Endothelial cell (in vitro differentiated cells): ENCODE results near the gene SLC9A3. TPM values are rescaled to one million over a fixed set of nuclear protein-coding genes. Genes with fewer than 3 reads are reported as not detected.
"Not testable (repeated sequence)": the region's sequence is repeated elsewhere in the genome, so short reads cannot be mapped to it uniquely, and the experiment has no call there.

Source experiments
- DNase-seq: peaks from one replicate; pipeline ENCODE4 v3.0.0; 2021; ENCODE audit warnings: low spot score
- H3K27ac Mint-ChIP-seq: one replicate; pipeline ENCODE4 v1.8.0; 2021; ENCODE audit warnings: mixed read lengths, inconsistent platforms; ENCODE audit not compliant: unreplicated experiment
- H3K27me3 Mint-ChIP-seq: one replicate; pipeline ENCODE4 v1.8.0; 2021; ENCODE audit warnings: mild to moderate bottlenecking, moderate library complexity, mixed read lengths, inconsistent platforms; ENCODE audit not compliant: unreplicated experiment
- H3K36me3 Mint-ChIP-seq: one replicate; pipeline ENCODE4 v1.8.0; 2021; ENCODE audit warnings: mild to moderate bottlenecking, low read depth, mixed read lengths, inconsistent platforms; ENCODE audit not compliant: unreplicated experiment
- H3K4me1 Mint-ChIP-seq: one replicate; pipeline ENCODE4 v1.8.0; 2021; ENCODE audit warnings: mild to moderate bottlenecking, mixed read lengths, inconsistent platforms; ENCODE audit not compliant: unreplicated experiment
- H3K4me3 Mint-ChIP-seq: one replicate; pipeline ENCODE4 v1.8.0; 2021; ENCODE audit warnings: mild to moderate bottlenecking, mixed read lengths, inconsistent platforms; ENCODE audit not compliant: unreplicated experiment
- H3K9me3 Mint-ChIP-seq: one replicate; pipeline ENCODE4 v1.8.0; 2021; ENCODE audit warnings: mixed read lengths, inconsistent platforms; ENCODE audit not compliant: unreplicated experiment
- CTCF ChIP-seq: fragments of 200-600 bp; sonication (generic); IDR thresholded peaks from one replicate; pipeline ENCODE4 v1.5.0; 2021; ENCODE audit warnings: antibody characterized with exemption; ENCODE audit not compliant: unreplicated experiment
- total RNA-seq: library from RNA; stranded (reverse); fragmentation: NEBNext Ultra II Directional; extraction: Animal tissue kit (Norgen Biotek cat#: 25700); gene quantifications from one replicate; pipeline ENCODE4 v1.2.1, GENCODE V29; 2021; ENCODE audit not compliant: unreplicated experiment

Gene SLC9A3
- total RNA-seq, 1 donor from 2014 or later = 1.1 TPM

- H3K4me1 Mint-ChIP-seq = no peaks in the 10 kb centered on the region
- H3K27me3 Mint-ChIP-seq = peaks cover 20% of the 10 kb centered on the region
- H3K9me3 Mint-ChIP-seq = no peaks in the 10 kb centered on the region
Measured at GRCh38 chr5:560792-561166, 36.5 kb upstream of the SLC9A3 start.

GRCh38 chr5:558871-559503 lies 34.7 kb upstream of the SLC9A3 start:
- H3K4me3 Mint-ChIP-seq = no peak overlapping the region
- H3K27ac Mint-ChIP-seq = no peak overlapping the region
- no peak for DNase-seq
- H3K9me3 Mint-ChIP-seq = no peaks in the 10 kb centered on the region
- no peaks in the 10 kb centered on the region for H3K4me1 Mint-ChIP-seq
- H3K27me3 Mint-ChIP-seq = peaks cover 20% of the 10 kb centered on the region
- no peak for TF ChIP-seq CTCF
- peaks cover 5% of the 10 kb centered on the region for H3K36me3 Mint-ChIP-seq

More at GRCh38 chr5:560792-561166, 36.5 kb upstream of the SLC9A3 start:
- no peak overlapping the region for H3K4me3 Mint-ChIP-seq
- DNase-seq = no peak
- no peak for TF ChIP-seq CTCF
- H3K27ac Mint-ChIP-seq = no peak overlapping the region
- peaks cover 5% of the 10 kb centered on the region for H3K36me3 Mint-ChIP-seq

GRCh38 chr5:558326-558725 lies 34.1 kb upstream of the SLC9A3 start:
- no peak for DNase-seq
- Mint-ChIP-seq H3K9me3 (no peaks in the 10 kb centered on the region), H3K4me1 (peaks cover 3% of the 10 kb centered on the region), H3K27me3 (peaks cover 22% of the 10 kb centered on the region), H3K36me3 (peaks cover 5% of the 10 kb centered on the region), H3K4me3 (no peak overlapping the region), H3K27ac (no peak overlapping the region)
- no peak for TF ChIP-seq CTCF

DNA sequence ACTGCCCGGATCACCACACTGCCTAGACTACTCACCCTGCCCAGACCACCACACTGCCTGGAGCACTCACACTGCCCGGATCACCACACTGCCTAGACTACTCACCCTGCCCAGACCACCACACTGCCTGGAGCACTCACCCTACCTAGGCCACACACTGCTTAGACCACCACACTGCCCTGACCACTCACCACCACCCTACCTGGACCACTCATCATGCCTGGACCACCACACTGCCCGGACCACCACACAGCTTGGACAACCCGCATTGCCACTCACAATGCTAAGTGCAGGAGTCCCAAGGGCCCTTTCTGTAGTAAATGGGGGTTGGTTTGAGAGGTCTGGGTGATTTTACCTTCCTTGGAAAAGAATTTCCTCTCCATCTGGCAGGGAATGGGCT lies 33.7 kb upstream of the SLC9A3 start:
- not testable (repeated sequence) for H3K36me3 Mint-ChIP-seq, H3K4me1 Mint-ChIP-seq, DNase-seq, H3K9me3 Mint-ChIP-seq, H3K27ac Mint-ChIP-seq
- Mint-ChIP-seq H3K27me3 (peaks cover 22% of the 10 kb centered on the region), H3K4me3 (peak overlapping the region; percentile 11)

DNA sequence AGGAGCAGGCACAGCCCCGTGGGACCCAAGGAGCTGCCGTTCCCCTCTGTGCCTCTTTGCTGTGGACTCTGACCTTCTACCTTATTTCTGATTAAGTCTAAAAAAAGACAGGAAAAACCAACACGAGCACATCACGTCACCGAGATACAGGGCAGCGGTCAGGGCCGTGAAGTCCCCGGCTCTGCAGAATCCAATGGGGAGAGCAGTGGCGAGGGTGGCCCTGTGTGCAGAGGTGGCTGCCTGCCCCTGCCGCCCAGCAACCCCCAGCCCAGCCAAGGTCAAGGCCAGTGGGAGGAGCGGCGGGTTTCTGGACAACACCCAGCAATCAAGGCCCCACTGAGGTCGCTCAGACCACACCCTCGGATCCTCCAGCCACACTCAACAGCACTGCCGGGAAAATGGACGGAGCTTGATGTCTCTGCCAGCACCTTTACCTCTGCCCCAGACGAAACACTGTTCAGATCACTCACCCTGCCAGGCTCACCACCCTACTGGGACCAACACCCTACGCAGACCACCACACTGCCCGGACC lies 32.7 kb upstream of the SLC9A3 start:
- Mint-ChIP-seq H3K36me3 (peaks cover 5% of the 10 kb centered on the region), H3K27ac (no peak overlapping the region), H3K4me3 (no peak overlapping the region), H3K4me1 (peaks cover 3% of the 10 kb centered on the region), H3K27me3 (peaks cover 22% of the 10 kb centered on the region), H3K9me3 (no peaks in the 10 kb centered on the region)
- DNase-seq = no peak
- TF ChIP-seq CTCF = no peak
